GM10266 (cell line): ENCODE results near the gene CFL1.

Source experiments
- DNase-seq: peaks from one replicate; pipeline ENCODE4 v3.0.0; 2012; ENCODE audit errors: extremely low spot score
- CTCF ChIP-seq: IDR thresholded peaks from 2 replicates; pipeline ENCODE4 v1.5.1; 2012; ENCODE audit warnings: mild to moderate bottlenecking, low read depth; ENCODE audit not compliant: control insufficient read depth, insufficient read depth; ENCODE audit errors: missing control alignments

The CFL1 gene

GRCh38 chr11:65867284-65868071 is 9.5 kb upstream of the CFL1 start:
- TF ChIP-seq CTCF, result no peak
- no peak for DNase-seq

- TF ChIP-seq CTCF, result no peak
Observed at GRCh38 chr11:65866509-65867283, 8.7 kb upstream of the CFL1 start.

GRCh38 chr11:65865550-65866172 is 7.7 kb upstream of the CFL1 start:
- DNase-seq, result no peak
- TF ChIP-seq CTCF, result no peak

More at GRCh38 chr11:65866509-65867283, 8.7 kb upstream of the CFL1 start:
- no peak for DNase-seq

- DNase-seq, result no peak
- TF ChIP-seq CTCF, result no peak
Observed at GRCh38 chr11:65864706-65865471, 6.9 kb upstream of the CFL1 start.

- no peak for DNase-seq
- TF ChIP-seq CTCF, result no peak
Observed at GRCh38 chr11:65863889-65864705, 6.1 kb upstream of the CFL1 start.
